ENCODE measurements around the gene GSX1. TPM values are rescaled to one million over a fixed set of nuclear protein-coding genes. Genes with fewer than 3 reads are reported as not detected.
"Not testable (repeated sequence)": the region's sequence is repeated elsewhere in the genome, so short reads cannot be mapped to it uniquely, and the experiment has no call there.

The GSX1 gene
- total RNA-seq (not detected in 2 replicates), polyA plus RNA-seq (not detected in 2 replicates)

DNA sequence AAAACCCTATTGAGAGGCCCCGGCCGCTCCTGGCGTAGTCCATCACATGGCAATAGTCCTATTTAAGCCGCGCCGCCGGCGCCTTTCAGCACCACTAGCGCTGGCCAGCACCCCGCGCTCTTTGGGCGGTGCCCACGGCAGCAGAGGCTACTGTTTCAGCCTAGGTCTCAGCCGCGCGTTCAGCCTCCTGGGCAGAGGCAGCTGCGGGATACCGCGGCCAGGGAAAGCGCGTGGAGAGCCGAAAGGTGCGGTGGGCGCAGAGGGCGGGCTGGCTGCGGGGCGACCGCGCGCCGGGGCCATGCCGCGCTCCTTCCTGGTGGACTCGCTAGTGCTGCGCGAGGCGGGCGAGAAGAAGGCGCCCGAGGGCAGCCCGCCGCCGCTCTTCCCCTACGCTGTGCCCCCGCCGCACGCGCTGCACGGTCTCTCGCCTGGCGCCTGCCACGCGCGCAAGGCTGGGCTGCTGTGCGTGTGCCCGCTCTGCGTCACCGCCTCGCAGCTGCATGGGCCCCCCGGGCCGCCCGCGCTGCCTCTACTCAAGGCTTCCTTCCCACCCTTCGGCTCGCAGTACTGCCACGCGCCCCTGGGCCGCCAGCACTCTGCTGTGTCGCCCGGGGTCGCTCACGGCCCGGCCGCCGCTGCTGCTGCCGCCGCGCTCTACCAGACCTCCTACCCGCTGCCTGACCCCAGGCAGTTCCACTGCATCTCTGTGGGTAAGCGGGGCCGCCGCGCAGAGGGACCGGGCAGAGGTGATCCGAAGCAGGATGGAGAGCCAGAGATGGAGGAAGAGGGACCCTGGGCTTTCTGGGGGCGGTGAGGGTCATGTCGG, at the start of gene GSX1:
TSS of gene GSX1 (plus strand) at position 91 of the 826 bp plus-strand sequence. CDS start at position 299, 208 bp downstream.
- Histone ChIP-seq H3K4me1 (ENCODE audit: insufficient read depth) (peaks cover 6% of the 10 kb centered on the region), H3K9me2 (replicated peaks; ENCODE audit: insufficient read depth) (no peaks in the 10 kb centered on the region), H3K27me3 (peaks cover 100% of the 10 kb centered on the region), H4K20me1 (ENCODE audit: insufficient read depth, poor library complexity, severe bottlenecking) (no peaks in the 10 kb centered on the region), H3K4me2 (peak within 1 kb of the TSS; percentile 87), H3K79me2 (no peaks in the 10 kb centered on the region), H3K9me3 (ENCODE audit: low read depth) (no peaks in the 10 kb centered on the region), H3K4me3 (no peak within 1 kb of the TSS), H2AFZ (no peak within 1 kb of the TSS), H3K36me3 (replicated peaks; ENCODE audit: insufficient read depth, low read depth) (no peaks in the 10 kb centered on the region), H3K27ac (no peak within 1 kb of the TSS)
- WGBS (ENCODE audit: low lambda C conversion rate, missing lambda C conversion rate) = 5% methylated on average over 66 of the region's 87 CpGs
- TF ChIP-seq EZH2phosphoT487 (IDR thresholded peaks at IDR 0.05; ENCODE audit: low read depth, severe bottlenecking, unreplicated experiment) (no peak), EZH2 (IDR thresholded peaks at IDR 0.05; ENCODE audit: borderline replicate concordance) (no peak)
- TF ChIP-seq, protein P1, sequence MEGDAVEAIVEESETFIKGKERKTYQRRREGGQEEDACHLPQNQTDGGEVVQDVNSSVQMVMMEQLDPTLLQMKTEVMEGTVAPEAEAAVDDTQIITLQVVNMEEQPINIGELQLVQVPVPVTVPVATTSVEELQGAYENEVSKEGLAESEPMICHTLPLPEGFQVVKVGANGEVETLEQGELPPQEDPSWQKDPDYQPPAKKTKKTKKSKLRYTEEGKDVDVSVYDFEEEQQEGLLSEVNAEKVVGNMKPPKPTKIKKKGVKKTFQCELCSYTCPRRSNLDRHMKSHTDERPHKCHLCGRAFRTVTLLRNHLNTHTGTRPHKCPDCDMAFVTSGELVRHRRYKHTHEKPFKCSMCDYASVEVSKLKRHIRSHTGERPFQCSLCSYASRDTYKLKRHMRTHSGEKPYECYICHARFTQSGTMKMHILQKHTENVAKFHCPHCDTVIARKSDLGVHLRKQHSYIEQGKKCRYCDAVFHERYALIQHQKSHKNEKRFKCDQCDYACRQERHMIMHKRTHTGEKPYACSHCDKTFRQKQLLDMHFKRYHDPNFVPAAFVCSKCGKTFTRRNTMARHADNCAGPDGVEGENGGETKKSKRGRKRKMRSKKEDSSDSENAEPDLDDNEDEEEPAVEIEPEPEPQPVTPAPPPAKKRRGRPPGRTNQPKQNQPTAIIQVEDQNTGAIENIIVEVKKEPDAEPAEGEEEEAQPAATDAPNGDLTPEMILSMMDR (IDR thresholded peaks at IDR 0.05; ENCODE audit: poor library complexity) = no peak
- DNase-seq (ENCODE audit: low spot score) = peak; percentile 90

DNA sequence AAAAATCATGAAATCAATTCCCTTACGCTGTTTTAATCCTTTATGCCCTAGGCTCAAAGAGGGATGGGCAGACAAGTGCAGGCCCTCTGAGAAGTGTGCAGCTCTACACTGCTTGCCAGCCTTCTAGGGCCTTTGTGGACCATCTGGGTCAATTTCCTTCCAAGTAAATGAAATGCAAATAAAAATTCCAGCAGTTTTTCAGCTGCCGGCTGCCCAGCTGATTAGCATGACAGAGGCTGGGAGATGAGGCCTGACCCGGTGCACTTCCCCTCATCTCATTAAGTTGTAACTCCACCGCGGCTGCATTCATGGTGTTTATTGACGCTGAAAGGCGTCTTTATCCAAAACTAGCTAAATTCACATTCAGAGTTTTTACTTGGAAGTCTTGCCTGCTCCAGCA, 47.5 kb upstream of the GSX1 start:
- no peaks in the 10 kb centered on the region for H3K4me1 ChIP-seq (ENCODE audit: insufficient read depth)
- H3K9me3 ChIP-seq (ENCODE audit: low read depth) = no peaks in the 10 kb centered on the region
- WGBS (ENCODE audit: low lambda C conversion rate, missing lambda C conversion rate) = 42% methylated on average over 7 of the region's 7 CpGs
- no peak overlapping the region for H3K4me2 ChIP-seq
- TF ChIP-seq, protein P1 (IDR thresholded peaks at IDR 0.05; ENCODE audit: poor library complexity) = no peak
- TF ChIP-seq EZH2phosphoT487 (IDR thresholded peaks at IDR 0.05; ENCODE audit: low read depth, severe bottlenecking, unreplicated experiment) (no peak), EZH2 (IDR thresholded peaks at IDR 0.05; ENCODE audit: borderline replicate concordance) (no peak)
- H3K27ac ChIP-seq = no peak overlapping the region
- no peaks in the 10 kb centered on the region for H3K79me2 ChIP-seq
- H4K20me1 ChIP-seq (ENCODE audit: insufficient read depth, poor library complexity, severe bottlenecking) = no peaks in the 10 kb centered on the region
- H3K27me3 ChIP-seq = no peaks in the 10 kb centered on the region
- H3K9me2 ChIP-seq (replicated peaks; ENCODE audit: insufficient read depth) = no peaks in the 10 kb centered on the region
- DNase-seq (ENCODE audit: low spot score) = no peak
- no peak overlapping the region for H3K4me3 ChIP-seq
- no peaks in the 10 kb centered on the region for H3K36me3 ChIP-seq (replicated peaks; ENCODE audit: insufficient read depth, low read depth)
- H2AFZ ChIP-seq = no peak overlapping the region

DNA sequence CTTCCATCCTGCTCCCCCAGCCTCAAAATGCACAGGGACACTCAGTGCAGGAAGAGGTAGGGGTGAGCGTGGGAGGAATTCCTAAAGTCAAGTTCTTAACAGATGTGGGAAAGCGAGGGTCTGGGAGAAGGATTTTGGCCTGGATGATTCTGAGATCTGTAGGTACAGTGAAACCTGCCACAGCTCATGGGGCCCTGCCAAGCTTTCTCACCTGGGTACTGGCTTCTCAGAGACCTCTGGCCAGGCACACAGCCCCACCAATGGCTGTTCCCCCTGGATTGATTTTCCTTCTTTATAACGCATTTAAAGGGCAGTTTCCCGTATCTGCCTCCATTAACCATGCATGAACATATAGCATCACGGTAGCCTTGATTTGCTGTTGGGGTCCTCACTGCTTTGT, 47.0 kb upstream of the GSX1 start:
- Histone ChIP-seq H3K4me3 (no peak overlapping the region), H3K4me2 (no peak overlapping the region), H3K9me2 (replicated peaks; ENCODE audit: insufficient read depth) (no peaks in the 10 kb centered on the region), H2AFZ (no peak overlapping the region), H3K27me3 (no peaks in the 10 kb centered on the region), H3K9me3 (ENCODE audit: low read depth) (no peaks in the 10 kb centered on the region), H3K4me1 (ENCODE audit: insufficient read depth) (no peaks in the 10 kb centered on the region), H3K27ac (no peak overlapping the region), H3K36me3 (replicated peaks; ENCODE audit: insufficient read depth, low read depth) (no peaks in the 10 kb centered on the region), H3K79me2 (no peaks in the 10 kb centered on the region), H4K20me1 (ENCODE audit: insufficient read depth, poor library complexity, severe bottlenecking) (no peaks in the 10 kb centered on the region)
- TF ChIP-seq EZH2 (IDR thresholded peaks at IDR 0.05; ENCODE audit: borderline replicate concordance) (no peak), EZH2phosphoT487 (IDR thresholded peaks at IDR 0.05; ENCODE audit: low read depth, severe bottlenecking, unreplicated experiment) (no peak)
- TF ChIP-seq, protein P1 (IDR thresholded peaks at IDR 0.05; ENCODE audit: poor library complexity) = no peak
- DNase-seq (ENCODE audit: low spot score) = no peak
- WGBS (ENCODE audit: low lambda C conversion rate, missing lambda C conversion rate) = 87% methylated on average over 5 of the region's 5 CpGs

DNA sequence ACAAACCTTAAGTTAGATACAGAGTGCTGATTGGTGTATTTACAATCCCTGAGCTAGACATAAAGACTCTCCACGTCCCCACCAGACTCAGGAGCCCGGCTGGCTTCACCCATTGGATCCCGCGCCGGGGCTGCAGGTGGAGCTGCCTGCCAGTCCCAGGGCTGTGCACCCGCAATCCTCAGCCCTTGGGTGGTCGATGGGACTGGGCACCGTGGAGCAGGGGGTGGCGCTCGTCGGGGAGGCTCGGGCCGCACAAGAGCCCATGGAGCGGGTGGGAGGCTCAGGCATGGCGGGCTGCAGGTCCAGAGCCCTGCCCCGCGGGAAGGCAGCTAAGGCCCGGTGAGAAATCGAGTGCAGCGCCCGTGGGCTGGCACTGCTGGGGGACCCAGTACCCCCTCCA, 44.1 kb upstream of the GSX1 start:
- H3K36me3 ChIP-seq (replicated peaks; ENCODE audit: insufficient read depth, low read depth); H3K27ac ChIP-seq; H3K79me2 ChIP-seq; H3K4me1 ChIP-seq (ENCODE audit: insufficient read depth); H3K27me3 ChIP-seq; H3K9me3 ChIP-seq (ENCODE audit: low read depth); DNase-seq (ENCODE audit: low spot score); H3K4me2 ChIP-seq; H3K4me3 ChIP-seq; H4K20me1 ChIP-seq (ENCODE audit: insufficient read depth, poor library complexity, severe bottlenecking); H2AFZ ChIP-seq; H3K9me2 ChIP-seq (replicated peaks; ENCODE audit: insufficient read depth): not testable (repeated sequence)
- 94% methylated on average over 11 of the region's 21 CpGs for WGBS (ENCODE audit: low lambda C conversion rate, missing lambda C conversion rate)

Measured in hepatocyte (in vitro differentiated cells).